ENCODE data around the gene ALDH1B1.

Gene ALDH1B1

DNA sequence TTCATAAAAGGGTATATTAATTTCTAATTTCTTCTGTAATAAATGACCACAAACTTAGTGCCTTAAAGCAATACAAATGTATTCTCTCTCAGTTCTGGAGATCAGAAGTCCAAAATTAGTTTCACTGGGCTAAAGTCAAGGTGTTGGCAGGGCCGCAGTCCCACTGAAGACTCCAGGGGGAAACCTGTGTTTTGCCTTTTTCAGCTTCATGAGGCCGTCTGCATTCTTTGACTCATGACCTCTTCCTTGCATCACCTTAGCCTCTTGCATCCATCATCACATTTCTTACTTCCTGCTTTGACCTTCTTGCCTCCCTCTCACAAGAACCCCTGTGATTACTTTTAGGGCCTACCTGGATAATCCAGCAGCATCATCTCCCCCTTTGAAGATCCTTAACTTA lies 42.0 kb upstream of the ALDH1B1 start:
- Histone ChIP-seq H3K27me3 (ENCODE audit: insufficient read depth, low read depth) (no peaks in the 10 kb centered on the region), H3K4me3 (IDR thresholded peaks at IDR 0.05; ENCODE audit: insufficient read depth, low read depth, low read length) (no peak overlapping the region), H3K27ac (no peak overlapping the region)

DNA sequence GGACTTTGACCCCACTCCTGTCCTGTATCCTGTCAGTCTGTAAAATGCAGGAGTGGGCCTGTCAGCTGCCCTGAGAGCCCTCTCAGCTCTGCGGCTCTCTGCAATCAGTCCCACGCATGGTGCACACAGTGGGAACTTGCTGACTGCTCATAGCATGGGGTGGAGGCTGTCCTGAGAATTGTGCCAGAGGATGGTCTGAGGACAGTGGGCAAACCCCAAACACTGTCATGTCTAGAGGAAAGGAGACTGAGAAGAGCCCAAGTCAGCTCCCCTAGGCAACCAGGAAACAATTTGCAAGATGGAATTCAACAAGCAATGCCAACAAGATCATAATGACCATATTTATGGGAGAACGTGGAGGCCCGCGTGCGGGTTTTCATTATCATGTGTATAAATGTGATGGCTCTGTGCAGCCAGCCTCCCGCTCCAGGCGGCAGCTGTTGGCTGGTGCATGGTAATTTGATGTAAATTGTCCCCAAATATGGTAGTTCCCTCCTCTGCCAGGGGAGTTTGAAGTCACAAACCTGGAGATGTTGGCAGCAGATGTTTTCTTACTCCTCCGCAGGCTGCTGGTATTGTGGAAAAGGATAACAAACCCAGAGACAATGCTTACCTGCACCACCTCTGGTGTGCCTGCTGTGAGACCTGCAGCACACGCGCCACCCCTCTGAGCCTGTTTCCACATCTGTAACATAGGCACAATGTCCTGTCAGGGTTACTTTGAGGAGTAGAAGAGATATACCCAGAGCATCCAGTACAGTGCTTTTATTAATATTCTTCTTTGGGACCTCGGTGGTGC lies 39.8 kb upstream of the ALDH1B1 start:
- Histone ChIP-seq H3K27me3 (ENCODE audit: insufficient read depth, low read depth) (no peaks in the 10 kb centered on the region), H3K27ac (no peak overlapping the region), H3K4me3 (IDR thresholded peaks at IDR 0.05; ENCODE audit: insufficient read depth, low read depth, low read length) (no peak overlapping the region), H3K4me2 (no peak overlapping the region), H3K4me1 (ENCODE audit: low read depth, poor library complexity, severe bottlenecking) (no peaks in the 10 kb centered on the region), H3K36me3 (ENCODE audit: insufficient read depth) (no peaks in the 10 kb centered on the region), H3K9ac (no peak overlapping the region), H4K20me1 (ENCODE audit: insufficient read depth) (no peaks in the 10 kb centered on the region), H2AFZ (ENCODE audit: low read depth) (no peak overlapping the region), H3K79me2 (ENCODE audit: insufficient read depth, low read depth) (no peaks in the 10 kb centered on the region)
- TF ChIP-seq, protein P1, sequence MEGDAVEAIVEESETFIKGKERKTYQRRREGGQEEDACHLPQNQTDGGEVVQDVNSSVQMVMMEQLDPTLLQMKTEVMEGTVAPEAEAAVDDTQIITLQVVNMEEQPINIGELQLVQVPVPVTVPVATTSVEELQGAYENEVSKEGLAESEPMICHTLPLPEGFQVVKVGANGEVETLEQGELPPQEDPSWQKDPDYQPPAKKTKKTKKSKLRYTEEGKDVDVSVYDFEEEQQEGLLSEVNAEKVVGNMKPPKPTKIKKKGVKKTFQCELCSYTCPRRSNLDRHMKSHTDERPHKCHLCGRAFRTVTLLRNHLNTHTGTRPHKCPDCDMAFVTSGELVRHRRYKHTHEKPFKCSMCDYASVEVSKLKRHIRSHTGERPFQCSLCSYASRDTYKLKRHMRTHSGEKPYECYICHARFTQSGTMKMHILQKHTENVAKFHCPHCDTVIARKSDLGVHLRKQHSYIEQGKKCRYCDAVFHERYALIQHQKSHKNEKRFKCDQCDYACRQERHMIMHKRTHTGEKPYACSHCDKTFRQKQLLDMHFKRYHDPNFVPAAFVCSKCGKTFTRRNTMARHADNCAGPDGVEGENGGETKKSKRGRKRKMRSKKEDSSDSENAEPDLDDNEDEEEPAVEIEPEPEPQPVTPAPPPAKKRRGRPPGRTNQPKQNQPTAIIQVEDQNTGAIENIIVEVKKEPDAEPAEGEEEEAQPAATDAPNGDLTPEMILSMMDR (conservative IDR thresholded peaks at IDR 0.05; ENCODE audit: low read depth, low read length) = no peak

More for the DNA sequence above, 42.0 kb upstream of the ALDH1B1 start:
- H3K4me1 ChIP-seq (ENCODE audit: low read depth, poor library complexity, severe bottlenecking) = no peaks in the 10 kb centered on the region
- TF ChIP-seq, protein P1 (conservative IDR thresholded peaks at IDR 0.05; ENCODE audit: low read depth, low read length) = no peak
- H3K79me2 ChIP-seq (ENCODE audit: insufficient read depth, low read depth) = no peaks in the 10 kb centered on the region
- H2AFZ ChIP-seq (ENCODE audit: low read depth) = no peak overlapping the region
- H3K4me2 ChIP-seq = no peak overlapping the region
- H3K9ac ChIP-seq = no peak overlapping the region
- H3K36me3 ChIP-seq (ENCODE audit: insufficient read depth) = no peaks in the 10 kb centered on the region
- no peaks in the 10 kb centered on the region for H4K20me1 ChIP-seq (ENCODE audit: insufficient read depth)

DNA sequence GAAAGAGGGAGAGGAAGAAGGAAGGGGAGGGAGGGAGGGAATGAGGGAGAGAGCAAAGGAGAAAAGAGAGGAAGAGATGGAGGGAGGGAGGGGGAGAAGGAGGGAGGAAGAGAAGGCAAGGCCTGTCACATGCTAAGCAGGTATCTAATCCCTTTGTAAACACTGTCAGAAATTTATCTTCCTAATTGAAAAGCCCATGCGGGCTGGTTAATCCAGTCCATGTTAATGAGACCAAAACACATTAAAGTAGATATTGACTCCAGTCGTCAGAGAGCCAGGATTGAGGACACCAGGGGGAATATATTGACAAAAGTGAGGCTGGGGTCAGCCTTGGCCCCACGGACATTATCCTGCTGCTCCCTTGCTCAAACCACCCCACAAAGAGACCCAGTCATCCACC lies 37.4 kb upstream of the ALDH1B1 start:
- Histone ChIP-seq H3K27ac (no peak overlapping the region), H4K20me1 (ENCODE audit: insufficient read depth) (no peaks in the 10 kb centered on the region), H3K4me1 (ENCODE audit: low read depth, poor library complexity, severe bottlenecking) (no peaks in the 10 kb centered on the region), H3K27me3 (ENCODE audit: insufficient read depth, low read depth) (no peaks in the 10 kb centered on the region), H2AFZ (ENCODE audit: low read depth) (no peak overlapping the region), H3K4me3 (IDR thresholded peaks at IDR 0.05; ENCODE audit: insufficient read depth, low read depth, low read length) (no peak overlapping the region), H3K9ac (no peak overlapping the region), H3K4me2 (no peak overlapping the region), H3K79me2 (ENCODE audit: insufficient read depth, low read depth) (no peaks in the 10 kb centered on the region), H3K36me3 (ENCODE audit: insufficient read depth) (no peaks in the 10 kb centered on the region)
- TF ChIP-seq, protein P1 (conservative IDR thresholded peaks at IDR 0.05; ENCODE audit: low read depth, low read length) = no peak

DNA sequence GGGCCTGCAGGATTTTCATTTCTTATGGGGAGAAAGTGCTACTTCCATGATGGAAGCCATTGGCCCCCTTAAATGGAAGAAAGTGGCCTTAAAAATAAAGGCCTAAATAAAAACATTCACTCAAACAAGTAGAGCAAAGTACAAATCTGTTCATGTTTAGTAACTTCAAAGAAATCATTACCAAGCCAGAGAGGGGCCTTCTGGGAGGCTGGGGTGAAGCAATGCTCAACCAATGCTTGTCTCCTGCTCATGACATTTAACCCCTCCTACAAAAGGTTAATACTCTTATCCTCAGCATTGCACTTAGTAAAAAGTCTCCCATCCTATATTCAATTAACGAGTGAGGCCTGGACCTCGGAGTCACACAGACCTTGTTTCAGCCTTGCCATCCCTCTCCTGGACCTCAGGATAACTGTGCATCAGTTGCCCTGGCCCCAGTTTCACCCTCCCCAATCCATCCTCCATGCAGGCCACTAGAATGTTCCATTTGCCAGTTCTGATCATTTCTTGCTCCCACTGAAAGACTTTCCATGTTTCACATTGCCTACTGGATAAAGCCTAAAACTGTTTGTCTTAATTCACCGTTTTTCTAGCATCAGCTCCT lies 36.9 kb upstream of the ALDH1B1 start:
- TF ChIP-seq, protein P1 (conservative IDR thresholded peaks at IDR 0.05; ENCODE audit: low read depth, low read length) = no peak
- Histone ChIP-seq H3K4me1 (ENCODE audit: low read depth, poor library complexity, severe bottlenecking) (no peaks in the 10 kb centered on the region), H3K36me3 (ENCODE audit: insufficient read depth) (no peaks in the 10 kb centered on the region), H3K27me3 (ENCODE audit: insufficient read depth, low read depth) (no peaks in the 10 kb centered on the region), H3K79me2 (ENCODE audit: insufficient read depth, low read depth) (no peaks in the 10 kb centered on the region), H3K9ac (no peak overlapping the region), H4K20me1 (ENCODE audit: insufficient read depth) (no peaks in the 10 kb centered on the region), H2AFZ (ENCODE audit: low read depth) (no peak overlapping the region), H3K4me2 (no peak overlapping the region), H3K4me3 (IDR thresholded peaks at IDR 0.05; ENCODE audit: insufficient read depth, low read depth, low read length) (no peak overlapping the region), H3K27ac (no peak overlapping the region)

Data from KMS-11 (cell line).